Endothelial cell of umbilical vein (primary cell): ENCODE data around the gene POLR3B. TPM values are rescaled to one million over a fixed set of nuclear protein-coding genes. Genes with fewer than 3 reads are reported as not detected.

ENCODE experiments used
- BruUV-seq: library from RNA; stranded (reverse); fragments of 400-500 nt; replicated peaks from 2 replicates; lab custom pipeline; 2021; lab: Mats Ljungman, UMichigan
- CTCF ChIA-PET: fragments of 300-600, 350-600 bp; sonication (Branson Sonifier 250); formaldehyde crosslinking; loops from one replicate; lab custom pipeline; 2021; ENCODE audit warnings: antibody characterized with exemption, inconsistent platforms; lab: Charles Lee
- POLR2A ChIA-PET: fragments of 300-600, 350-600 bp; sonication (Branson Sonifier 250); formaldehyde crosslinking; loops from one replicate; lab custom pipeline; 2021; ENCODE audit warnings: antibody characterized with exemption, inconsistent platforms; lab: Charles Lee
- DNase-seq: peaks from one replicate; pipeline ENCODE4 v3.0.0-alpha.2; 2011; ENCODE audit warnings: low read depth, low spot score
- FAIRE-seq: peaks from 2 replicates; lab custom pipeline; 2011; peaks lifted over from hg19 to GRCh38; lab: Jason Lieb, UNC
- H2AFZ ChIP-seq: 2 replicates; pipeline ENCODE4 v1.6.0; 2012; ENCODE audit warnings: low read depth, low read length, control low read depth, inconsistent platforms
- H3K27ac ChIP-seq: 2 replicates; pipeline ENCODE4 v1.5.1; 2011; ENCODE audit warnings: low read depth, mild to moderate bottlenecking, control low read depth, low read length, moderate library complexity; ENCODE audit not compliant: insufficient read depth
- H3K27me3 ChIP-seq, 2 experiments: 2 replicates each; pipeline versions ENCODE4 v1.6.0 to v1.6.1; 2011; ENCODE audit warnings: low read length in 2 of 2, mixed read lengths in 1 of 2; ENCODE audit not compliant: control insufficient read depth in 2 of 2, insufficient read depth in 2 of 2
- H3K36me3 ChIP-seq, 2 experiments: 2 replicates in 1 of 2; 3 replicates in 1 of 2; pipeline ENCODE4 v1.5.1; 2011; ENCODE audit warnings: low read length in 2 of 2, mild to moderate bottlenecking in 1 of 2, moderate library complexity in 1 of 2; ENCODE audit not compliant: control insufficient read depth in 2 of 2, insufficient read depth in 2 of 2; ENCODE audit errors: extremely low read depth in 1 of 2
- H3K4me1 ChIP-seq: 3 replicates; pipeline ENCODE4 v1.5.1; 2011; ENCODE audit warnings: mild to moderate bottlenecking, low read length; ENCODE audit not compliant: control insufficient read depth, insufficient read depth; ENCODE audit errors: extremely low read depth
- H3K4me2 ChIP-seq: 2 replicates; pipeline ENCODE4 v1.6.1; 2011; ENCODE audit warnings: low read length, control low read depth, mixed read lengths; ENCODE audit not compliant: insufficient read depth
- H3K4me3 ChIP-seq, 3 experiments: fragments of 200-600 bp in 1 of 3; sonication (generic), shearing (Covaris generic) in 1 of 3; replicated peaks in 1 of 3; 2 replicates each; pipeline ENCODE4 v1.5.1; 2011 to 2016; ENCODE audit warnings: control low read depth in 3 of 3, low read length in 3 of 3, mild to moderate bottlenecking in 2 of 3, inconsistent platforms in 1 of 3, low read depth in 1 of 3, moderate library complexity in 1 of 3; ENCODE audit not compliant: insufficient read depth in 1 of 3
- H3K79me2 ChIP-seq: 2 replicates; pipeline ENCODE4 v1.6.0; 2012; ENCODE audit warnings: low read length, inconsistent platforms; ENCODE audit not compliant: control insufficient read depth, insufficient read depth
- H3K9ac ChIP-seq: replicated peaks from 2 replicates; pipeline ENCODE3; 2011; ENCODE audit warnings: low read length, control low read depth; ENCODE audit not compliant: insufficient read depth; ENCODE audit errors: extremely low read depth
- H3K9me1 ChIP-seq: replicated peaks from 3 replicates; pipeline ENCODE4 v1.6.0; 2011; ENCODE audit warnings: mild to moderate bottlenecking, low read length; ENCODE audit not compliant: control insufficient read depth, insufficient read depth; ENCODE audit errors: extremely low read depth
- H3K9me3 ChIP-seq: replicated peaks from 2 replicates; pipeline ENCODE4 v1.5.1; 2012; ENCODE audit warnings: low read length, inconsistent platforms; ENCODE audit not compliant: control insufficient read depth, insufficient read depth
- H4K20me1 ChIP-seq: replicated peaks from 2 replicates; pipeline ENCODE3; 2011; ENCODE audit warnings: mild to moderate bottlenecking, low read length; ENCODE audit not compliant: control insufficient read depth, insufficient read depth; ENCODE audit errors: extremely low read depth
- CTCF ChIP-seq, 2 donors: IDR thresholded peaks; 1 replicate in 1 of 2; 2 replicates in 1 of 2; pipeline ENCODE4 v1.5.1; 2011; ENCODE audit warnings: low read length in 2 of 2, mild to moderate bottlenecking in 2 of 2, moderate library complexity in 2 of 2, control low read depth in 1 of 2, inconsistent platforms in 1 of 2, low read depth in 1 of 2; ENCODE audit not compliant: insufficient read depth in 1 of 2; ENCODE audit errors: extremely low read depth in 1 of 2
- EZH2 ChIP-seq: IDR thresholded peaks from 2 replicates; pipeline ENCODE4 v1.6.1; 2012; ENCODE audit warnings: borderline replicate concordance, low read depth, mild to moderate bottlenecking, moderate library complexity, low read length, inconsistent platforms; ENCODE audit not compliant: severe bottlenecking
- FOS ChIP-seq: IDR thresholded peaks from 2 replicates; pipeline ENCODE4 v1.6.1; 2011; ENCODE audit warnings: mild to moderate bottlenecking, low read length, moderate library complexity, borderline replicate concordance; ENCODE audit not compliant: insufficient read depth
- GATA2 ChIP-seq: IDR thresholded peaks from 2 replicates; pipeline ENCODE4 v1.7.0; 2011; ENCODE audit warnings: low read depth, mild to moderate bottlenecking, moderate library complexity, mixed read lengths, low read length; ENCODE audit not compliant: insufficient read length, insufficient read depth
- JUN ChIP-seq: IDR thresholded peaks from 2 replicates; pipeline ENCODE4 v1.6.1; 2011; ENCODE audit warnings: borderline replicate concordance, low read depth; ENCODE audit not compliant: insufficient read length, insufficient read depth
- MYC ChIP-seq: IDR thresholded peaks from one replicate; pipeline ENCODE4 v1.6.1; 2011; ENCODE audit warnings: mild to moderate bottlenecking, low read depth, low read length
- POLR2A ChIP-seq: IDR thresholded peaks from 2 replicates; pipeline ENCODE4 v1.6.1; 2012; ENCODE audit warnings: low read depth, mild to moderate bottlenecking, control low read depth, low read length
- POLR2AphosphoS5 ChIP-seq: IDR thresholded peaks from 2 replicates; pipeline ENCODE4 v1.6.1; 2012; ENCODE audit warnings: low read depth, mild to moderate bottlenecking, control low read depth, low read length, moderate library complexity; ENCODE audit not compliant: insufficient read depth
- dilution Hi-C: fragments of 300-500 bp; cut with MboI; formaldehyde crosslinking; loops from one replicate; pipeline ENCODE4 v1.15.0; 2019; ENCODE audit warnings: low sequenced_read_pairs; ENCODE audit not compliant: extremely low pct_ligation_motif_present
- intact Hi-C: fragments of 100-400 bp; cut with micrococcal nuclease; formaldehyde crosslinking; loops from one replicate; pipeline ENCODE4 v1.10.0; 2022
- polyA plus RNA-seq, 4 experiments: library from polyadenylated mRNA; depleted of rRNA in 3 of 4; stranded (reverse) in 3 of 4; unstranded in 1 of 4; fragments of >200 nt; gene quantifications; 2 replicates each; pipeline versions ENCODE4 v1.2.1 to v1.2.3, GENCODE V29; 2011 to 2012; ENCODE audit warnings: missing spikeins in 1 of 4
- total RNA-seq: library from RNA; stranded (reverse); gene quantifications from 2 replicates; pipeline ENCODE4 v1.2.3, GENCODE V29; 2021
- TF ChIP-seq, protein P1 (sequence below): IDR thresholded peaks from 2 replicates; pipeline ENCODE4 v1.6.1; 2011; ENCODE audit not compliant: insufficient read depth, insufficient read length

POLR3B gene
- total and polyA plus RNA-seq, 2 donors (not counting 3 experiments of a cell fraction or from before 2014, with no cell fraction given), result 6.0 to 12.3 TPM

- TF ChIP-seq POLR2A (no peak), JUN (no peak), FOS (no peak), EZH2 (no peak), CTCF (IDR thresholded peaks at IDR 0.05; ENCODE audit: extremely low read depth in 1 of 2, insufficient read depth in 1 of 2, low read depth in 1 of 2, low read length in 2 of 2) (no peak), MYC (no peak), POLR2AphosphoS5 (no peak), GATA2 (no peak)
- TF ChIP-seq, protein P1, sequence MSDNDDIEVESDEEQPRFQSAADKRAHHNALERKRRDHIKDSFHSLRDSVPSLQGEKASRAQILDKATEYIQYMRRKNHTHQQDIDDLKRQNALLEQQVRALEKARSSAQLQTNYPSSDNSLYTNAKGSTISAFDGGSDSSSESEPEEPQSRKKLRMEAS, result no peak
- H3K79me2 ChIP-seq, result no peaks in the 10 kb centered on the region
- no peak overlapping the region for H3K4me3 ChIP-seq
- H2AFZ ChIP-seq, result peak overlapping the region; percentile 31
- intact Hi-C loops, result no loop called here
- POLR2A ChIA-PET, result no interaction called here
- no peaks in the 10 kb centered on the region for H3K9me1 ChIP-seq
- H3K36me3 ChIP-seq, result peaks cover 0 to 2% of the 10 kb centered on the region in 2 experiments
- H3K4me2 ChIP-seq, result no peak overlapping the region
- H3K9me3 ChIP-seq, result no peaks in the 10 kb centered on the region
- no peaks in the 10 kb centered on the region for H3K27me3 ChIP-seq
- no peak overlapping the region for H3K27ac ChIP-seq
- dilution Hi-C loops, result no loop called here
- H4K20me1 ChIP-seq, result no peaks in the 10 kb centered on the region
- CTCF ChIA-PET, result interaction anchor here (0.7 kb wide), 1 partner anchor 11 kb away, joined by 3 read pairs; no protein-coding TSS in a partner anchor
- no TSS peak for BruUV-seq
- H3K9ac ChIP-seq, result no peak overlapping the region
- H3K4me1 ChIP-seq, result no peaks in the 10 kb centered on the region
- FAIRE-seq (peak; percentile 73), DNase-seq (peak; percentile 68)
Observed at GRCh38 chr12:106498056-106498455, 140.5 kb downstream of the POLR3B start.
